Measurements from ENCODE around the gene PPARGC1A. TPM values are rescaled to one million over a fixed set of nuclear protein-coding genes. Genes with fewer than 3 reads are reported as not detected.

The PPARGC1A gene
- total RNA-seq, 4 donors from 2014 or later, result 0.75 to 4.0 (median 1.4) TPM

DNA sequence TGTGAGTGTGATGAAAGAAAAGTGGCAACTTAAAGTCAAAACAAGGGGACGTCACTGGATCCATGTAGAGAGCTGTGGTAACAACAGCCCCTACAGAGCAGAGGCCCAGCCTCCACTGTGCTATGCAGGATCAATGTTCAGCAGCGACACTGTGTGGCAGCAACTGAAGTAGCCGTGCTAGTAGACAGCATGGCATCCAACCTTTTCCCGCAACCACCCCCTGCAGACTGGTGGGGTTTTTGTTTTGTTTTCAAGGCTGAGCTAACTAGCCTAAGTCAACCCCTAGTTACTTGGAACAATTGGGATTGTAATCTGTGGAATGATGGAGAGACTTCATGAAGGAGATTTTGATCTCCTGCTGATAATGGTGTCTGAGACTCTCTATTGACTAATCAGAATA lies 44.4 kb upstream of the PPARGC1A start:
- intact Hi-C loops (cut with DNase I), result no loop called here
- no peak for TF ChIP-seq POLR2A (IDR thresholded peaks at IDR 0.05)
- Histone ChIP-seq H3K27me3 (no peaks in the 10 kb centered on the region), H3K27ac (peak overlapping the region in 2 of 4 donors; percentile 6 to 9), H3K36me3 (no peaks in the 10 kb centered on the region), H3K4me1 (peaks cover 5 to 50% (median 8%) of the 10 kb centered on the region in 3 donors), H3K9me3 (no peaks in the 10 kb centered on the region), H3K4me3 (no peak overlapping the region)
- no peak for DNase-seq
- 82 to 88% methylated on average over 4 of the region's 4 CpGs for WGBS, 2 donors

- peaks cover 5 to 50% (median 8%) of the 10 kb centered on the region in 3 donors for H3K4me1 ChIP-seq
These were observed 43.1 kb upstream of the PPARGC1A start for GRCh38 chr4:23932901-23933308.

GRCh38 chr4:23932186-23932585 lies 42.3 kb upstream of the PPARGC1A start:
- H3K27ac ChIP-seq, result no peak overlapping the region
- TF ChIP-seq POLR2A (IDR thresholded peaks at IDR 0.05), result no peak
- TF ChIP-seq, protein P1, sequence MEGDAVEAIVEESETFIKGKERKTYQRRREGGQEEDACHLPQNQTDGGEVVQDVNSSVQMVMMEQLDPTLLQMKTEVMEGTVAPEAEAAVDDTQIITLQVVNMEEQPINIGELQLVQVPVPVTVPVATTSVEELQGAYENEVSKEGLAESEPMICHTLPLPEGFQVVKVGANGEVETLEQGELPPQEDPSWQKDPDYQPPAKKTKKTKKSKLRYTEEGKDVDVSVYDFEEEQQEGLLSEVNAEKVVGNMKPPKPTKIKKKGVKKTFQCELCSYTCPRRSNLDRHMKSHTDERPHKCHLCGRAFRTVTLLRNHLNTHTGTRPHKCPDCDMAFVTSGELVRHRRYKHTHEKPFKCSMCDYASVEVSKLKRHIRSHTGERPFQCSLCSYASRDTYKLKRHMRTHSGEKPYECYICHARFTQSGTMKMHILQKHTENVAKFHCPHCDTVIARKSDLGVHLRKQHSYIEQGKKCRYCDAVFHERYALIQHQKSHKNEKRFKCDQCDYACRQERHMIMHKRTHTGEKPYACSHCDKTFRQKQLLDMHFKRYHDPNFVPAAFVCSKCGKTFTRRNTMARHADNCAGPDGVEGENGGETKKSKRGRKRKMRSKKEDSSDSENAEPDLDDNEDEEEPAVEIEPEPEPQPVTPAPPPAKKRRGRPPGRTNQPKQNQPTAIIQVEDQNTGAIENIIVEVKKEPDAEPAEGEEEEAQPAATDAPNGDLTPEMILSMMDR (IDR thresholded peaks at IDR 0.05), result no peak
- DNase-seq, result no peak
- no peaks in the 10 kb centered on the region for H3K9me3 ChIP-seq
- H3K27me3 ChIP-seq, result no peaks in the 10 kb centered on the region
- intact Hi-C loops (cut with DNase I), result no loop called here
- 77 to 89% methylated on average over 4 of the region's 4 CpGs for WGBS, 2 donors
- H3K4me1 ChIP-seq, result peaks cover 5 to 48% (median 8%) of the 10 kb centered on the region in 3 donors
- no peaks in the 10 kb centered on the region for H3K36me3 ChIP-seq
- no peak overlapping the region for H3K4me3 ChIP-seq

More at GRCh38 chr4:23932901-23933308, 43.1 kb upstream of the PPARGC1A start:
- TF ChIP-seq, protein P1 (IDR thresholded peaks at IDR 0.05), result peak in 5 of 6 experiments; percentile 21 to 67 (median 44)
- no peak for TF ChIP-seq POLR2A (IDR thresholded peaks at IDR 0.05)
- Histone ChIP-seq H3K9me3 (no peaks in the 10 kb centered on the region), H3K36me3 (no peaks in the 10 kb centered on the region), H3K4me3 (no peak overlapping the region), H3K27ac (no peak overlapping the region), H3K27me3 (no peaks in the 10 kb centered on the region)
- no peak for DNase-seq
- intact Hi-C loops (cut with DNase I), result no loop called here
- 43 to 57% methylated on average over 5 to 6 of the region's 6 CpGs for WGBS, 2 donors

- no peaks in the 10 kb centered on the region for H3K36me3 ChIP-seq
- intact Hi-C loops (cut with DNase I), result no loop called here
- H3K4me3 ChIP-seq, result no peak overlapping the region
- H3K4me1 ChIP-seq, result peaks cover 5 to 42% (median 8%) of the 10 kb centered on the region in 3 donors
- 42 to 48% methylated on average over 2 of the region's 2 CpGs for WGBS, 2 donors
- no peak overlapping the region for H3K27ac ChIP-seq
- no peaks in the 10 kb centered on the region for H3K27me3 ChIP-seq
- DNase-seq, result no peak
- no peaks in the 10 kb centered on the region for H3K9me3 ChIP-seq
- TF ChIP-seq, protein P1 (IDR thresholded peaks at IDR 0.05), result no peak
- TF ChIP-seq POLR2A (IDR thresholded peaks at IDR 0.05), result no peak
These were observed 41.6 kb upstream of the PPARGC1A start for GRCh38 chr4:23931489-23931830.

DNA sequence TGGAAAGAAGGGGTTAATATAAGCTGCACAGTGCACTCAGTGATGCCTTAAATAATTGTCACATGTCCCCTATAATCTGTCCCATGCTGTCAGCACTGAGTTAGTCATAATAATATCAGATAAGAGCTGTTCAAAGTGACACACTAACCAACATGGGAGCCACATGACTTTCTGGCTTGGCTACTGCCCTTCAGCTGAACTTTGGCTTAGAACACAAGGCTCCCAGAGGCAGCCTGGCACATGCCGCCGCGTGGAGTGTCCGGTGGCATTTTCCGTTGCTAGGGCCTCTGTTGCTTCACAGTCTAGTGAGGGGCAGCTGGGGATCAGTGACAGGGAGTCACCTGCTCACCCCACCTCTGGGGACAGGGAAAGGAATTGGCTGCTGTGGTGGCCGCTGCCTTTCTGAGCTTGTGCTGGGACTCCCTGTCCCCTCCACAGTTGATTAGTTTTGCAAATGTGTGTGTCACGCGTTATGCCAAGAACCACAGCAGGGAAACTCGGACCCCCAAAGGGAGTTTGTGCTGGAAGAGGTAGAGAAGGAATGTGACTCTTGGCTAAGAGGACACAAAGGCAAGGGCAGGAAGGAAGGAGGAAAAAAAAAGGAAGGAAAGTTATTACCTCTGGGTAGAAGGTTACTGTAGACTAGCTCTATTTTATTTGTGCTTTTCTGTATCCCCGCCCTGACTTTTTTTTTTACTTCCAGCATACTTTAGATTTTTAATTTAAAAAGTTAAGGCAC lies 41.1 kb upstream of the PPARGC1A start:
- TF ChIP-seq POLR2A (IDR thresholded peaks at IDR 0.05), result no peak
- TF ChIP-seq, protein P1 (IDR thresholded peaks at IDR 0.05), result no peak
- Histone ChIP-seq H3K27me3 (no peaks in the 10 kb centered on the region), H3K4me3 (no peak overlapping the region), H3K27ac (no peak overlapping the region), H3K36me3 (no peaks in the 10 kb centered on the region), H3K4me1 (peaks cover 5 to 42% (median 8%) of the 10 kb centered on the region in 3 donors), H3K9me3 (no peaks in the 10 kb centered on the region)
- 55 to 79% methylated on average over 6 to 7 of the region's 10 CpGs for WGBS, 2 donors
- no peak for DNase-seq
- intact Hi-C loops (cut with DNase I), result no loop called here

Data from esophagus squamous epithelium (tissue), 5 donors.